ENCODE data around the gene VASN.

- TF ChIP-seq CTCF (IDR thresholded peaks at IDR 0.05; ENCODE audit: low read length) (no peak), EZH2 (IDR thresholded peaks at IDR 0.05; ENCODE audit: borderline replicate concordance, low read length) (no peak)
Observed at GRCh38 chr16:4334724-4335495, 36.7 kb upstream of the VASN start.
